Measurements from ENCODE around the gene NAALADL2.

DNA sequence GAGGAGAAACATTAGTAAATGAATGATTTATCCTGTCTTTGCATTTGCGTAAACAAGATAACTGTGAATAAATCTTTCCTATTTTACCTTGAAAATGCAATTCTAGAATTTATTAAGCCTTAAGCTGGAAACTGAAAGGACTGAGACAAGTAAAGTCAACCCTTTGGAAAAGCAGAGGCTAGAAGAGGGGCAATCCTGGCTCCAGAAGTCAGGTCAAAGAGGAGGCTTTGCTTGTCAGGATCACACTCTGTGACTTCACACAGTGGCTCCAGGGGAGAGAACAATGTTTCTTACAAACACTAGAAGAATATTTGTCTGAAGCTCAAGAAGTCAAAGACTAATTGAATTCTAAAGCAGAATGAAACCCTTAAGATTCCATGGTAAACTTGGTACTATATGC is 530.4 kb downstream of the NAALADL2 start:
- TF ChIP-seq, protein P1, sequence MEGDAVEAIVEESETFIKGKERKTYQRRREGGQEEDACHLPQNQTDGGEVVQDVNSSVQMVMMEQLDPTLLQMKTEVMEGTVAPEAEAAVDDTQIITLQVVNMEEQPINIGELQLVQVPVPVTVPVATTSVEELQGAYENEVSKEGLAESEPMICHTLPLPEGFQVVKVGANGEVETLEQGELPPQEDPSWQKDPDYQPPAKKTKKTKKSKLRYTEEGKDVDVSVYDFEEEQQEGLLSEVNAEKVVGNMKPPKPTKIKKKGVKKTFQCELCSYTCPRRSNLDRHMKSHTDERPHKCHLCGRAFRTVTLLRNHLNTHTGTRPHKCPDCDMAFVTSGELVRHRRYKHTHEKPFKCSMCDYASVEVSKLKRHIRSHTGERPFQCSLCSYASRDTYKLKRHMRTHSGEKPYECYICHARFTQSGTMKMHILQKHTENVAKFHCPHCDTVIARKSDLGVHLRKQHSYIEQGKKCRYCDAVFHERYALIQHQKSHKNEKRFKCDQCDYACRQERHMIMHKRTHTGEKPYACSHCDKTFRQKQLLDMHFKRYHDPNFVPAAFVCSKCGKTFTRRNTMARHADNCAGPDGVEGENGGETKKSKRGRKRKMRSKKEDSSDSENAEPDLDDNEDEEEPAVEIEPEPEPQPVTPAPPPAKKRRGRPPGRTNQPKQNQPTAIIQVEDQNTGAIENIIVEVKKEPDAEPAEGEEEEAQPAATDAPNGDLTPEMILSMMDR (IDR thresholded peaks at IDR 0.05; ENCODE audit: borderline replicate concordance, extremely low read depth, low read length, poor library complexity, severe bottlenecking) = no peak
- no peak for TF ChIP-seq EZH2 (IDR thresholded peaks at IDR 0.05; ENCODE audit: borderline replicate concordance, low read depth, low read length, severe bottlenecking)

All from DND-41 (cell line).